Inflammatory macrophage treated with lipopolysaccharide for 4 hours (primary cell): ENCODE data around the gene BRIP1.
A peak's percentile ranks its signal among the peaks of the same experiment; 100 is the strongest.
"Not testable (repeated sequence)": the region's sequence is repeated elsewhere in the genome, so short reads cannot be mapped to it uniquely, and the experiment has no call there.

ENCODE experiments used
- DNase-seq: peaks from one replicate; pipeline ENCODE4 v3.0.0-alpha.2; 2020

Gene BRIP1

DNA sequence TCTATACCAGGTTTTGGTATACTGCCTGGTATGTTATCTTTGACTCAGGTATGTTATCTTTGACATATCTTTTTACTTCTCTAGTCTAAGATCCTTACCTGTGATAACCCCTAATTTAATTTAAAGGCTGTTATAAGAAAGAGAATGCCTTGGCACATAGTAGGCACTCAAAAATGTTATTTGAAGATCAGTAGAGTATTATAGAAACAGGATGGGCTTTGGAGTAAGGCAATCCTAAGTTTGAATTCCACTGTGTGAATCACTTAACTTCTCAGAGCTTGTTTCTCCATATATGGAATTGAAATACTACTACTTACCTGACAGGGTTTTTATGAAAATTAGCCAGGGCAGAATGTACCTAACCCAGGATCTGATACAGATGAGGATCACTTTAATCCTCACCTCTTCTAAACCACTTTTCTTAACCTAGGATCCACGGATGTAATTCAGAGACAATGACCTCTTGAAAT lies 1.2 kb downstream of the BRIP1 start:
- no peak for DNase-seq

DNA sequence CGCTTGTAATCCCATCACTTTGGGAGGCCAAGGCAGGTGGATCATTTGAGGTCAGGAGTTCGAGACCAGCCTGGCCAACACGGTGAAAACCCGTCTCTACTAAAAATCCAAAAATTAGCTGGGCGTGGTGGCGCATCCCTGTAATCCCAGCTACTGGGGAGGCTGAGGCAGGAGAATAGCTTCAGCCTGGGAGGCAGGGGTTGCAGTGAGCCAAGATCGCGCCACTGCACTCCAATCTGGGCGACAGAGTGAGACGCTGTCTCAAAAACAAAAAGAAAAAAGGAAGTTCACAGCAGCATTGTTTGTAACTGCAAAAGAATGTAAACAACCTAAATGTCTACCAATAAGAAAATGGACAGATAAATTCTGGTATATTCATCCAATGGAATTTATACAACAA lies 2.9 kb downstream of the BRIP1 start:
- not testable (repeated sequence) for DNase-seq

DNA sequence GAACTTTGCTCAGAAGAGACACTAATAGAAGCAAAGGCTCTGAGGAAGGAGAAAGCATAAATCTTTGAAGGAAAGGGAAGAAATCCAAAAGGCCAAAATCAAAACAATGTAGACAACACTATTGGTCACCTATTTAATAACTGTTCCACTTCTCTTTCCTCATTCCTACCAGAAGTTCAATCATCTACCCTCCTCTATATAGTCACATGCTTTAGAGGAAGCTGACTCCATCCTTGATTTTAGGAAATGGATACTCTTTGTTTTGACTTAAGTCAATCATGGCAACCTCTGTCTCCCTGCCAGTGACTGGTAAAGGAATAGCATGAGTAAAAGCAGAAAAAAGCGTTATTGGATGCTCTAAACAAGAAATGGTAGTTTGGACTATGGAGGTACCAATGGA lies 7.3 kb downstream of the BRIP1 start:
- DNase-seq: peak; percentile 77

DNA sequence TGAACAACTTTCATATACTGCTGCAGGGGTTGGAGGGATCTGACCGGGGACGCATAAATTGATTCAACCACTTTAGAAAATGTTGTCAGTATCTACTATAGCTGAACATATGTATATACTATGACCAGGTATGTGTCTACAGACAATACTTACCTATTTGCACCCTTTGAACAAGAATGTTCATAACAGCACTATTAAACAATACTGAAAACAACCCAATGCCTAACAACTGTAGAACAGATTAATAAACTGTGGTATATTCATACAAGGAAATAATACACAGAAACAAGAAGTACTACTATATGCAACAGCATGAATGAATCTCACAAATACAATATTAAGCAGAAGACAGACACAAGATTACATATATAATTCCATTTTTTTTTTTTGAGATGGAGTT lies 10.5 kb downstream of the BRIP1 start:
- DNase-seq: no peak

GRCh38 chr17:61849674-61850073 lies 13.7 kb downstream of the BRIP1 start:
- no peak for DNase-seq

GRCh38 chr17:61848896-61849295 lies 14.4 kb downstream of the BRIP1 start:
- no peak for DNase-seq

- DNase-seq: no peak
Measured at GRCh38 chr17:61848247-61848646, 15.1 kb downstream of the BRIP1 start.

DNA sequence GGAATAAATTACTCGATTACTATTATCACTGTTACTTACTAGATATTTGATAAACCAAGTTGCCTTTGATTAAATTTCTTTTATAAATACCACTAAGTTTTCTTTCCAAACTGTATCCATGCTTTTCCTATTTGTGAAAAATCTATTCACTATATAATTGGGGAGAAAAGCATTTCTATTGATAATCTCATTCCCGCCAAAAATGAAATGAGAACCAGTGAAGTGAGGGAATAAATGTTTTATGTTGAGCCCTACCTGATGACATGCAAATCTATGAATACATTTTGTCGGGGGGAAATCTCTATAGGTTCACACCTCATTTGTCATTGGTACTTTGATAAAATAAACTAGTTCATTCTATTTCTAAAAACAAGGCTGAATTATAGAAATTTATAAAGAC lies 15.7 kb downstream of the BRIP1 start:
- no peak for DNase-seq

GRCh38 chr17:61846761-61847375 lies 16.5 kb downstream of the BRIP1 start:
- DNase-seq: peak; percentile 57

DNA sequence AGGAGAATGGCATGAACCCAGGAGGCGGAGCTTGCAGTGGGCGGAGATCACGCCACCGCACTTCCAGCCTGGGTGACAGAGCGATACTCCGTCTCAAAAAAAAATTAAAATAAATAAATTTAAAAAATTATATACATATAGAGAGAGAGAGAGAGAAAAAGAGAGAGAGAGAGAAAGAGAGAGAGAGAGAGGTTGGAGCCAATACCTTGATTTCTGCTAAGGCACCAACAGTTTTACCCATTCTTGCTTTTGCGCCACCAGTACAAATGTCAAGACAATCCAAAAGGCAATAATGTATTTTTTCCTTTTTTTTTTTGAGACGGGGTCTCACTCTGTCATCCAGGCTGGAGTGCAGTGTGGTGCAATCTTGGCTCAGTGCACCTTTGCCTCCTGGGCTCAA lies 17.2 kb downstream of the BRIP1 start:
- DNase-seq: no peak

GRCh38 chr17:61843435-61843834 lies 19.9 kb downstream of the BRIP1 start:
- no peak for DNase-seq

DNA sequence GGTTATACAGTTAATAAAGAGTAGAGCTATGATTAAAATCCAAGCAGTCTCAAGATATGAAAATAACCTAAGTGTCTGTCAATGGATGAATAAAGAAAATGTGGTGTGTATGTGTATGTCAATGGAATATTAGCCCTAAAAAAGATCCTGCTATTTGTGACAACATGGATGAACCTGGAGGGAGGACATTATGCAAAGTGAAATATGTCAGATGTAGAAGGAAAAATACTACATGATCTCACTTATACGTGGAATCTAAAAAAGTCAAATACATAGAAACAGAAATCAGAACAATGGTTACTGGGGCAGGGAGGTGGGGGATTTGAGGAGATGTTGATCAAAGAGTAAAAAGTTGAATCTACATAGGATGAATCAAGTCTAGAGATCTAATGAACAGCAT lies 20.4 kb downstream of the BRIP1 start:
- no peak for DNase-seq

- no peak for DNase-seq
Measured at GRCh38 chr17:61839300-61839786, 24.0 kb downstream of the BRIP1 start.

DNA sequence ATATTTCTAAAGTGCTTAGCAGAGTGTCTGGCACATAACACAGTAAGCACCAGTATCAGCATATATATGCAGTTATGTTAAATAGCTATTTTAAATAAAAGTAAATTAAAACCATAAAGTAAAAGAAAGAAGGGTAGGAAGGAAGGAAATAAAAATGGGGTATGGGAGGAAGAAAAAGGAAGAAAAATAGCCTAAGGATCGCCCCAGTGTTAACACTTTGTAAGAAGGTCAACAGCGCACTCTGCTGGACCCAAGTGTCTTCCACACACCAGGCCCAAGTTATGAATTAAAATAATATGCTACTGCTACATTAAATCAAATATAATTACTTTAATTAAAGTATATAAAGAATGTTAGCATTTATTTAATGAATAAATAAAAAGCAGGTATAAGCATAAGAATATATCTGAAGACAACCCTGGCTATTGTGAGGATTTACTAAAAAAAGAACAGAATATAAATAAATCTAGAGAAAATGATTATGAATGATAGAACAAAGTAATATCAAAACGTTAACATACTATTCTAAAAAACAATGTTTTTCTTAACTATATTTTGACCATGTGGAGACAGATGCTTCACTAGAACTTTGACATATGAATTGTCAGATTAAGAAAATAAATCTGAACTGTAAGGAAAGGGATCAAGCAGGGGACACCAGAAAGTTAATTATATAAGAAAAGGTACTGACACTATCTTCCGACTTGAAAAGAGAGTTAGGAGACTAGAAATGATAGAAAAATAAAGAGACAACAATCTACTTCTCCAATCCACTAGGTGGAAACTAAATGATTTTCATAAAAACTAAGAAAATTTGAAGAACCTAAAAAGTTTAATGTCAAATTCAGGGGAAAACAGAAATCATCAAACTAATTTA lies 25.9 kb downstream of the BRIP1 start:
- DNase-seq: peak; percentile 61

DNA sequence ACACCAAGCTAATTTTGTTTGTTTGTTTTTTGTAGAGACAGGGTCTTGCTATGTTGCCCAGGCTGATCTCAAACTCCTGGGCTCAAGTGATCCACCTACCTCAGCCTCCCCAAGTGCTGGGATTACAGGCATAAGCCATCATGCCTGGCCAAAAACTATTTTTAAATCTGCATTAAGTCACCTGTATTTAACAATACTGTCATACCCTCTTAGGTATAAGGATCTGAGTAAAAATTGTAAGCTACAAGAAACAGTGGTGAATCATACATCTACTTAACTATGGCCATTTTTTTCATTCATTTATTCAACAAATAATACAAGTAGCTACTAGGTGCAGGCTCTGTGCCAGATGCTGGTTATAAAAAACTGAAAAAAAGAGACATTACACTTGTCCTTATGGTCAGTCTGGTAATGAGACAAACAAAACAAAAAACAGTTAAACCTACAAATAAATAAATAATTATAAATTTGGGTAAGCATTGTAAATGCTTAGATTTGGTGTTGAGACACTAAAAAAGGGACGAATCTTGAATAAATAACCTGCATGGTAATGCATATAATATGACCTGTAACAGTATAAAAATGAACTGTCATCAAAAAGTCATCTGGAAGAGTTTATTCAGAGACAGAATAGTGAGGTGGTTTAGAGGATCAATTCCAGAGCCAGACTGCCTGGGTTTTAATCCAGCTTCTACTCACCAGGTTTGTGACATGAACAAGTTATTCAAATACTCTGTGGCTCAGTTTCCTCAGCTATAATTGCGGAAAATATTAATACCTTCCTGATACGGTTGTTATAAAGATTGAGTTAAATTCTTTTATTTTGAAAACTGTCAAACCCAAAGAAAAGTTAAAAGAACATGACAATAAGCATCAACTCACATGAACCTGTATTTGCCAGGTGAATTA lies 26.8 kb downstream of the BRIP1 start:
- no peak for DNase-seq

GRCh38 chr17:61835606-61836005 lies 27.7 kb downstream of the BRIP1 start:
- DNase-seq: no peak

- no peak for DNase-seq
Measured at GRCh38 chr17:61834610-61835009, 28.7 kb downstream of the BRIP1 start.

DNA sequence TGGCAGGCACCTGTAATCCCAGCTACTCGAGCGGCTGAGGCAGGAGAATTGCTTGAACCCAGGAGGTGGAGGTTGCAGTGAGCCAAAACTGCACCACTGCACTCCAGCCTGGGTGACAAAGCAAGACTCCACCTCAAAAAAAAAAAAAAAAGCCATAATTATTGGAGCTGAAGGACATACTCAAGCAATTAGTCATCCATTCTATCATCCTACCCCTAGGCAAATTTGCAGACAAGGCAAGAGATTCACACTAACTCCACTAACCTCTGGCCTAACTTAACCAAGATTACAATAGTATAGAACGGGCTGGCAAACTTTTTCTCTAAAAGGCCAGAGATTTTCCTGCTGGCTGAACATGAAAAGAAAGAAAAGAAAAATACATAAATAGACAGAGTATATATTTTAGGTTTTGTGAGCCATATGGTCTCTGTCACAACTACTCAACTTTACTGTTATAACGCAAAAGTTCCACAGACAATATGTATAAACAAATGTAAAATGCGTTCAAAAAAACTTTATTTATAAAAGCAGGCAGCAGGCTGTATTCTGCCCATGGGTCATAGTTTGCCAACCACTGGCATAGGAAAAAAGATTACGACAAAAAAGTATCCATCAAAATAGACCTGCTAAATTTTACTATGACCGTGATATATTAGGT lies 29.7 kb downstream of the BRIP1 start:
- DNase-seq: no peak

- DNase-seq: no peak
Measured at GRCh38 chr17:61832463-61832862, 30.9 kb downstream of the BRIP1 start.

DNA sequence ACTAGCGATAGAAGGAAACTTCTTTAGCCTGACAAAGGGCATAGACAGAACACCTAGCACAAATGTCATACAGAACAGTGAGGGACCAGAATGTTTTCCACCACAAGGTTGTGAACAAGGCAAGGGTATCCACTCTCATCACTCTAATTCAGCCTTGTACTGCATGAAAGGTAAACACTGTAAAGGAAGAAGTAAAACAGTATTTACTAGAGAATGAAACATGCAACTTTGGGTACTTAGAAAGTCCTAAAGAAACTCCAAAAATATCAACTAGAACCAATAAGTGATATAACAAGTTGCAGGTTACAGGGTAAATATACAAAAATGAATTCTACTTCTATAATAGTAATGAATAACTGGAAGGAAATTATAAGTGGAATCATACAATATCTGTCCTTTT lies 32.2 kb downstream of the BRIP1 start:
- no peak for DNase-seq

DNA sequence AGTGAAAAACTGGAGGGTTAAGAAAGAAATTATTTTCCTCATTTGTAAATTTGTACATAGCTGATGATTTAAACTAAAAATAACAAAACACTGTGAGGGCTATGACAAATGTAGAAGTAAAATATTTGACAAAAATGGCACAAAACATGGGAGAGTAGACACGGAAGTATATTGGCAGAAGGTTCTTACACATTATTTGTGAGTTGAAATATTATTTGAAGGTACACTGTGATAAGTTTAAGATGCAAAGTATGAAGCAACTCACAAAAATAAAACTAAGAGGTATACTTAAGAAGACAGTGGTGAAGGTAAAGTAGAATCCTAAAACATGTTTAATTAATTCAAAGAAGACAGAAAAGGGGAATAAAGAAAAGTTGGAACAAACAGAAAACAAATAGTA lies 34.6 kb downstream of the BRIP1 start:
- no peak for DNase-seq

- DNase-seq: no peak
Measured at GRCh38 chr17:61827649-61828395, 35.5 kb downstream of the BRIP1 start.
